Activated T-cell treated with anti-CD3 and anti-CD28 coated beads, Interleukin-2, amount 50 U/mL, for 72 hours (primary cell): ENCODE measurements around the gene GOLGA8O. TPM values are rescaled to one million over a fixed set of nuclear protein-coding genes. Genes with fewer than 3 reads are reported as not detected.
"Not testable (repeated sequence)": the region's sequence is repeated elsewhere in the genome, so short reads cannot be mapped to it uniquely, and the experiment has no call there.

Experiments used
- ATAC-seq, 2 donors: fragments of 150-1000 bp; cut with Tn5 transposase; replicated peaks in 1 of 2; 2 replicates each; pipeline ENCODE4 v1.10.0; 2021; ENCODE audit warnings: moderate library complexity in 2 of 2, mild to moderate bottlenecking in 1 of 2
- DNase-seq, 2 donors: peaks; one replicate each; pipeline ENCODE4 v3.0.0; 2021 to 2022; ENCODE audit warnings: mixed read lengths in 1 of 2
- H3K27ac Mint-ChIP-seq: one replicate; pipeline ENCODE4 v1.8.0; 2022; ENCODE audit warnings: mild to moderate bottlenecking, moderate library complexity, mixed read lengths
- H3K27me3 Mint-ChIP-seq: one replicate; pipeline ENCODE4 v1.8.0; 2022; ENCODE audit warnings: low read depth, mixed read lengths
- H3K36me3 Mint-ChIP-seq, 2 donors: one replicate each; pipeline ENCODE4 v1.8.0; 2022; ENCODE audit warnings: mixed read lengths in 2 of 2, mild to moderate bottlenecking in 1 of 2; ENCODE audit not compliant: insufficient read depth in 2 of 2
- H3K4me1 Mint-ChIP-seq: one replicate; pipeline ENCODE4 v1.8.0; 2022; ENCODE audit warnings: low read depth, mixed read lengths
- H3K4me3 Mint-ChIP-seq, 2 donors: one replicate each; pipeline ENCODE4 v1.8.0; 2022; ENCODE audit warnings: mild to moderate bottlenecking in 2 of 2, mixed read lengths in 2 of 2, moderate library complexity in 2 of 2
- H3K9me3 Mint-ChIP-seq, 2 donors: one replicate each; pipeline ENCODE4 v1.8.0; 2022; ENCODE audit warnings: mixed read lengths in 2 of 2
- total RNA-seq, 2 donors: library from RNA; stranded (reverse); gene quantifications; one replicate each; pipeline ENCODE4 v1.2.3, GENCODE V29; 2022

The GOLGA8O gene
- total RNA-seq, result 1 to 10 TPM; 1.3 to 2.8 TPM

GRCh38 chr15:32455534-32455933, at the start of gene GOLGA8O:
Gene GOLGA8O (minus strand): TSS chr15:32455634. CDS start chr15:32455536, 98 bp downstream.
- ATAC-seq, DNase-seq, H3K4me3 Mint-ChIP-seq, H3K27me3 Mint-ChIP-seq, H3K4me1 Mint-ChIP-seq, H3K9me3 Mint-ChIP-seq, H3K27ac Mint-ChIP-seq, H3K36me3 Mint-ChIP-seq: not testable (repeated sequence)

- H3K27me3 Mint-ChIP-seq, ATAC-seq, H3K4me1 Mint-ChIP-seq, H3K9me3 Mint-ChIP-seq, DNase-seq, H3K36me3 Mint-ChIP-seq, H3K27ac Mint-ChIP-seq, H3K4me3 Mint-ChIP-seq: not testable (repeated sequence)
Observed at GRCh38 chr15:32504152-32504811, 48.8 kb upstream of the GOLGA8O start.

GRCh38 chr15:32502946-32503345, 47.5 kb upstream of the GOLGA8O start:
- not testable (repeated sequence) for H3K9me3 Mint-ChIP-seq, DNase-seq, H3K4me3 Mint-ChIP-seq, ATAC-seq, H3K27ac Mint-ChIP-seq, H3K36me3 Mint-ChIP-seq, H3K27me3 Mint-ChIP-seq, H3K4me1 Mint-ChIP-seq

- not testable (repeated sequence) for H3K4me3 Mint-ChIP-seq, H3K27ac Mint-ChIP-seq, ATAC-seq, H3K27me3 Mint-ChIP-seq, H3K9me3 Mint-ChIP-seq, DNase-seq, H3K36me3 Mint-ChIP-seq, H3K4me1 Mint-ChIP-seq
Observed at GRCh38 chr15:32492768-32493167, 37.3 kb upstream of the GOLGA8O start.

GRCh38 chr15:32486474-32486873, 31.0 kb upstream of the GOLGA8O start:
- DNase-seq, H3K4me1 Mint-ChIP-seq: not testable (repeated sequence)

GRCh38 chr15:32483377-32483776, 27.9 kb upstream of the GOLGA8O start:
- not testable (repeated sequence) for H3K27me3 Mint-ChIP-seq, ATAC-seq, H3K27ac Mint-ChIP-seq, H3K4me1 Mint-ChIP-seq, DNase-seq, H3K9me3 Mint-ChIP-seq, H3K4me3 Mint-ChIP-seq, H3K36me3 Mint-ChIP-seq

More at GRCh38 chr15:32486474-32486873, 31.0 kb upstream of the GOLGA8O start:
- H3K27ac Mint-ChIP-seq, H3K4me3 Mint-ChIP-seq, H3K9me3 Mint-ChIP-seq, H3K36me3 Mint-ChIP-seq, ATAC-seq, H3K27me3 Mint-ChIP-seq: not testable (repeated sequence)

GRCh38 chr15:32481683-32482082, 26.2 kb upstream of the GOLGA8O start:
- not testable (repeated sequence) for H3K4me1 Mint-ChIP-seq, H3K9me3 Mint-ChIP-seq, H3K27ac Mint-ChIP-seq, H3K27me3 Mint-ChIP-seq, H3K4me3 Mint-ChIP-seq, ATAC-seq, DNase-seq, H3K36me3 Mint-ChIP-seq

- H3K9me3 Mint-ChIP-seq, H3K27me3 Mint-ChIP-seq, H3K4me3 Mint-ChIP-seq, DNase-seq, H3K36me3 Mint-ChIP-seq, H3K4me1 Mint-ChIP-seq, H3K27ac Mint-ChIP-seq, ATAC-seq: not testable (repeated sequence)
Observed at GRCh38 chr15:32468076-32468475, 12.6 kb upstream of the GOLGA8O start.

GRCh38 chr15:32440445-32440977, 14.9 kb downstream of the GOLGA8O start:
- not testable (repeated sequence) for H3K27ac Mint-ChIP-seq, H3K27me3 Mint-ChIP-seq, H3K4me1 Mint-ChIP-seq, H3K4me3 Mint-ChIP-seq, H3K9me3 Mint-ChIP-seq, H3K36me3 Mint-ChIP-seq
- DNase-seq (peak in 1 of 2 donors; percentile 1), ATAC-seq (peak; percentile 66 to 67)

GRCh38 chr15:32434102-32434963, 21.1 kb downstream of the GOLGA8O start:
- not testable (repeated sequence) for DNase-seq, H3K9me3 Mint-ChIP-seq, H3K4me1 Mint-ChIP-seq, H3K27me3 Mint-ChIP-seq, H3K27ac Mint-ChIP-seq, H3K4me3 Mint-ChIP-seq, H3K36me3 Mint-ChIP-seq
- ATAC-seq, result peak; percentile 79 to 84

- ATAC-seq, result peak in 1 of 2 donors; percentile 27
- H3K4me1 Mint-ChIP-seq, H3K27ac Mint-ChIP-seq: not testable (repeated sequence)
Observed at GRCh38 chr15:32427635-32428034, 27.8 kb downstream of the GOLGA8O start.

GRCh38 chr15:32426511-32426910, 28.9 kb downstream of the GOLGA8O start:
- H3K27ac Mint-ChIP-seq, ATAC-seq, H3K27me3 Mint-ChIP-seq, DNase-seq, H3K9me3 Mint-ChIP-seq, H3K36me3 Mint-ChIP-seq, H3K4me1 Mint-ChIP-seq, H3K4me3 Mint-ChIP-seq: not testable (repeated sequence)

More at GRCh38 chr15:32427635-32428034, 27.8 kb downstream of the GOLGA8O start:
- H3K27me3 Mint-ChIP-seq, H3K9me3 Mint-ChIP-seq, DNase-seq, H3K4me3 Mint-ChIP-seq, H3K36me3 Mint-ChIP-seq: not testable (repeated sequence)

GRCh38 chr15:32407903-32408302, 47.5 kb downstream of the GOLGA8O start:
- not testable (repeated sequence) for DNase-seq, ATAC-seq, H3K27ac Mint-ChIP-seq

More at GRCh38 chr15:32407903-32408302, 47.5 kb downstream of the GOLGA8O start:
- not testable (repeated sequence) for H3K9me3 Mint-ChIP-seq, H3K36me3 Mint-ChIP-seq, H3K4me3 Mint-ChIP-seq, H3K27me3 Mint-ChIP-seq, H3K4me1 Mint-ChIP-seq
